ENCODE measurements around the gene DERA. TPM values are rescaled to one million over a fixed set of nuclear protein-coding genes. Genes with fewer than 3 reads are reported as not detected.
"Not testable (repeated sequence)": the region's sequence is repeated elsewhere in the genome, so short reads cannot be mapped to it uniquely, and the experiment has no call there.

Gene DERA
- total RNA-seq, 2 experiments from 2014 or later = 6.2 to 7.2 TPM

DNA sequence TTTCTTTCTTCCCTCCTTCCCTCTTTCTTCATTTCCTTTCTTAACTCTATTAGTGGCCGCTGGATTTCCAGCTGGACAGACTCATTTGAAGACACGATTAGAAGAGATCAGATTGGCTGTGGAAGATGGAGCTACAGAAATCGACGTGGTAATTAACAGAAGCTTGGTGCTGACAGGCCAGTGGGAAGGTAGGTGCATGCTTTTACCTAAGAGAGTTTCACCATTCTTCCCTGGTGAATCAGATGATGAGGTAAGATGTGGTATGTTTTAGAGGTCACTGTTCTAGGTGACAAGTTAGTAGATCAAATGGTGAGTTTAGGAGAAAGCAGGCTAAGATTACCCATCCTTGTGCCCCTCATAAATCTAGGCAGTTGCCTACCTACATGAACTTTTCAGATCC, 51.6 kb downstream of the DERA start:
- no peaks in the 10 kb centered on the region for H3K9me3 Mint-ChIP-seq
- ChIA-PET CTCF (no interaction called here), POLR2A (no interaction called here)
- intact Hi-C loops (cut with DNase I, micrococcal nuclease) = no loop called here
- DNase-seq (no peak), ATAC-seq (ENCODE audit: poor library complexity) (no peak)
- no peak overlapping the region for H3K4me3 ChIP-seq (ENCODE audit: low read length)
- no peak overlapping the region for H3K4me3 Mint-ChIP-seq
- peaks cover 82% of the 10 kb centered on the region for H3K36me3 Mint-ChIP-seq (ENCODE audit: low read depth)
- H3K27ac ChIP-seq (ENCODE audit: low read depth in 1 of 2, low read length in 2 of 2) = no peak overlapping the region
- H3K27me3 ChIP-seq (ENCODE audit: control insufficient read depth in 1 of 2, insufficient read depth in 2 of 2, low read length in 2 of 2) = no peaks in the 10 kb centered on the region
- H3K4me1 ChIP-seq (ENCODE audit: insufficient read depth, low read length) = no peaks in the 10 kb centered on the region
- H3K4me1 Mint-ChIP-seq (ENCODE audit: low read depth) = no peaks in the 10 kb centered on the region
- TF ChIP-seq, protein P1, sequence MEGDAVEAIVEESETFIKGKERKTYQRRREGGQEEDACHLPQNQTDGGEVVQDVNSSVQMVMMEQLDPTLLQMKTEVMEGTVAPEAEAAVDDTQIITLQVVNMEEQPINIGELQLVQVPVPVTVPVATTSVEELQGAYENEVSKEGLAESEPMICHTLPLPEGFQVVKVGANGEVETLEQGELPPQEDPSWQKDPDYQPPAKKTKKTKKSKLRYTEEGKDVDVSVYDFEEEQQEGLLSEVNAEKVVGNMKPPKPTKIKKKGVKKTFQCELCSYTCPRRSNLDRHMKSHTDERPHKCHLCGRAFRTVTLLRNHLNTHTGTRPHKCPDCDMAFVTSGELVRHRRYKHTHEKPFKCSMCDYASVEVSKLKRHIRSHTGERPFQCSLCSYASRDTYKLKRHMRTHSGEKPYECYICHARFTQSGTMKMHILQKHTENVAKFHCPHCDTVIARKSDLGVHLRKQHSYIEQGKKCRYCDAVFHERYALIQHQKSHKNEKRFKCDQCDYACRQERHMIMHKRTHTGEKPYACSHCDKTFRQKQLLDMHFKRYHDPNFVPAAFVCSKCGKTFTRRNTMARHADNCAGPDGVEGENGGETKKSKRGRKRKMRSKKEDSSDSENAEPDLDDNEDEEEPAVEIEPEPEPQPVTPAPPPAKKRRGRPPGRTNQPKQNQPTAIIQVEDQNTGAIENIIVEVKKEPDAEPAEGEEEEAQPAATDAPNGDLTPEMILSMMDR (IDR thresholded peaks at IDR 0.05) = no peak
- no peaks in the 10 kb centered on the region for H3K9me3 ChIP-seq (ENCODE audit: control insufficient read depth in 1 of 2, insufficient read depth in 1 of 2, low read length in 2 of 2)
- peaks cover 23% of the 10 kb centered on the region for H3K36me3 ChIP-seq (ENCODE audit: insufficient read depth, low read length)
- no peak overlapping the region for H3K27ac Mint-ChIP-seq
- no peaks in the 10 kb centered on the region for H3K27me3 Mint-ChIP-seq

DNA sequence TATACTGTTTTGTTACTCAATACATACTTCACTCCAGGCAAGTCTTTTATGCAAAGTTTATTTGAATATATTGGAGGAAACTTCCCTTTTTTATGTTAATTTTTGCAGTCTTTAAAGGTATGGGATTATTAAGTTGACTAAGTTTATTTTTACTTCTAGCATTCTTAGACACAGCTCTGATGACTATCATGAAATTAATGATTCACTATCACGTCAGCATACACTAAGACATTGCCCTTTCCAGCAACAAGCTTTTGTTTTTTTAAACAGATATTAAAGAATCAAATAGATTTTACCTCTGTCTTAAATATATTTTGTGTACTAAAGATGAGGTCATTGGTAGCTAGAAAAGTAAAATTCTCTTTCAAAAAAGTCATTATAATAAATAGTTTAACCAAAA, 52.1 kb downstream of the DERA start:
- ChIA-PET POLR2A (no interaction called here), CTCF (no interaction called here)
- no peak overlapping the region for H3K4me3 ChIP-seq (ENCODE audit: low read length)
- intact Hi-C loops (cut with DNase I, micrococcal nuclease) = no loop called here
- no peaks in the 10 kb centered on the region for H3K9me3 ChIP-seq (ENCODE audit: control insufficient read depth in 1 of 2, insufficient read depth in 1 of 2, low read length in 2 of 2)
- peaks cover 24% of the 10 kb centered on the region for H3K36me3 ChIP-seq (ENCODE audit: insufficient read depth, low read length)
- H3K4me1 ChIP-seq (ENCODE audit: insufficient read depth, low read length) = no peaks in the 10 kb centered on the region
- TF ChIP-seq, protein P1 (IDR thresholded peaks at IDR 0.05) = no peak
- Mint-ChIP-seq H3K9me3 (no peaks in the 10 kb centered on the region), H3K27me3 (no peaks in the 10 kb centered on the region), H3K4me1 (ENCODE audit: low read depth) (no peaks in the 10 kb centered on the region), H3K27ac (no peak overlapping the region), H3K36me3 (ENCODE audit: low read depth) (peaks cover 82% of the 10 kb centered on the region), H3K4me3 (no peak overlapping the region)
- no peak for DNase-seq
- no peak overlapping the region for H3K27ac ChIP-seq (ENCODE audit: low read depth in 1 of 2, low read length in 2 of 2)
- ATAC-seq (ENCODE audit: poor library complexity) = no peak
- H3K27me3 ChIP-seq (ENCODE audit: control insufficient read depth in 1 of 2, insufficient read depth in 2 of 2, low read length in 2 of 2) = no peaks in the 10 kb centered on the region

DNA sequence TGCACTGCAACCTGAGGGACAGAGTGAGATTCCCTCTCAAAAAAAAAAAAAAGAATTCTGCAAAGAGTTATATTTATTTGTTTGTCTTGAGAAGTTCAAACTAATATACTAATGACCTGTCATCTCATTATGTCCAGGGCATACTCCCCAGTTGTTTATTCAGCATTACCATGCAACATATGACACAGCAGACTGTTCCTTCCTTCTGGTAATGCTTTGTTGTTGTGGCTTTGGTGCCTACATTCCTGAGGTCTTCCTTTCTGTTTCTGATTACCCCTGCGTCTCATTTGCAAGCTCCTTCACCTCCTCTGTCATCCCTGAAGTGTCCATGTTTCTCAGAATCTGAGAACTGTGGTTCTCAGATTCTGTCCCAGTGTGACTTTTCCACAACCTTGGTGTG, 55.3 kb downstream of the DERA start:
- H3K36me3 Mint-ChIP-seq (ENCODE audit: low read depth) = peaks cover 83% of the 10 kb centered on the region
- TF ChIP-seq, protein P1 (IDR thresholded peaks at IDR 0.05) = no peak
- H3K27me3 Mint-ChIP-seq = no peaks in the 10 kb centered on the region
- Histone ChIP-seq H3K36me3 (ENCODE audit: insufficient read depth, low read length) (peaks cover 26% of the 10 kb centered on the region), H3K27me3 (ENCODE audit: control insufficient read depth in 1 of 2, insufficient read depth in 2 of 2, low read length in 2 of 2) (no peaks in the 10 kb centered on the region), H3K4me3 (ENCODE audit: low read length) (no peak overlapping the region), H3K9me3 (ENCODE audit: control insufficient read depth in 1 of 2, insufficient read depth in 1 of 2, low read length in 2 of 2) (no peaks in the 10 kb centered on the region), H3K27ac (ENCODE audit: low read depth in 1 of 2, low read length in 2 of 2) (no peak overlapping the region), H3K4me1 (ENCODE audit: insufficient read depth, low read length) (no peaks in the 10 kb centered on the region)
- H3K4me1 Mint-ChIP-seq (ENCODE audit: low read depth) = no peaks in the 10 kb centered on the region
- H3K4me3 Mint-ChIP-seq = no peak overlapping the region
- H3K27ac Mint-ChIP-seq = no peak overlapping the region
- POLR2A ChIA-PET = no interaction called here
- no peaks in the 10 kb centered on the region for H3K9me3 Mint-ChIP-seq
- intact Hi-C loops (cut with DNase I, micrococcal nuclease) = no loop called here
- DNase-seq (no peak), ATAC-seq (ENCODE audit: poor library complexity) (no peak)
- CTCF ChIA-PET = no interaction called here

DNA sequence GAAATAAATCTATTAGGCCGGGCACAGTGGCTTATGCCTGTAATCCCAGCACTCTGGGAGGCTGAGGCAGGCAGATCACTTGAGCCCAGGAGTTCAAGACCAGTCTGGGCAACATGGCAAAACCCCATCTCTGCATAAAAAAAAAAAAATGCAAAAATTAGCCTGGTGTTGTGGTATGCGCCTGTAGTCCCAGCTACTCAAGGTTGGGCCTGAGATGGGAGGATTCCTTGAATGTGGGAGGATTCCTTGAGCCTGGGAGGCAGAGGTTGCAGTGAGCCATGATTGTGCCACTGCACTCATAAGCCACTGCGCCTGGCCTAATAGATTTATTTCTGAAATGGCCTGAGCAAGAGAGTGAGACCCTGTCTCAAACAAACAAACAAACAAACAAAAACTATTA, 55.9 kb downstream of the DERA start:
- H3K27me3 ChIP-seq (ENCODE audit: control insufficient read depth in 1 of 2, insufficient read depth in 2 of 2, low read length in 2 of 2); intact Hi-C loops (cut with DNase I, micrococcal nuclease); H3K9me3 Mint-ChIP-seq; H3K9me3 ChIP-seq (ENCODE audit: control insufficient read depth in 1 of 2, insufficient read depth in 1 of 2, low read length in 2 of 2); CTCF ChIA-PET; DNase-seq; H3K27me3 Mint-ChIP-seq; POLR2A ChIA-PET; H3K4me1 ChIP-seq (ENCODE audit: insufficient read depth, low read length); H3K4me1 Mint-ChIP-seq (ENCODE audit: low read depth); H3K4me3 ChIP-seq (ENCODE audit: low read length); H3K27ac ChIP-seq (ENCODE audit: low read depth in 1 of 2, low read length in 2 of 2); H3K27ac Mint-ChIP-seq; ATAC-seq (ENCODE audit: poor library complexity); H3K4me3 Mint-ChIP-seq: not testable (repeated sequence)
- peaks cover 26% of the 10 kb centered on the region for H3K36me3 ChIP-seq (ENCODE audit: insufficient read depth, low read length)
- peaks cover 82% of the 10 kb centered on the region for H3K36me3 Mint-ChIP-seq (ENCODE audit: low read depth)
